ENCODE measurements around the gene MECP2.

MECP2 gene

DNA sequence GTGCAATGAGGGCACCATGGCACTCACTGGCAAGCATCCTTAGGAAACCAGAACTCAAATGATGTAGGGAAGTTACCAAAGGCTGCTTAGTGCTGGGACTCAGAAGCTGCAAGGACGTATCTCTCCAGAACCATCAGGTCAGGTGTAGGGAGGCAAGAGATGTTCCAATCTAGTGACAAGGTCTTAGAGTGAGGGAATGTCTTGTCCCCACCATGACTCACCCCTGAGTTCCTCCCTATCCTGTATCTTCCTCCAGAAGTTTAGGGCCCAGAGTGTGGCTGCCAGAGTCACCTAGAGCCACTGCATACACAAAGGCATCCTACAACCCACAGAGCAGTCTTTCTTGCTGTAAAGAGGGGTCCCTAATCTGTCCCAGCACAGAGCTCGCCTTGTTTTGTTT is 63.7 kb downstream of the MECP2 start:
- no peak for DNase-seq (ENCODE audit: low read depth)

GRCh38 chrX:154032653-154033052 is 64.9 kb downstream of the MECP2 start:
- no peak for DNase-seq (ENCODE audit: low read depth)

DNA sequence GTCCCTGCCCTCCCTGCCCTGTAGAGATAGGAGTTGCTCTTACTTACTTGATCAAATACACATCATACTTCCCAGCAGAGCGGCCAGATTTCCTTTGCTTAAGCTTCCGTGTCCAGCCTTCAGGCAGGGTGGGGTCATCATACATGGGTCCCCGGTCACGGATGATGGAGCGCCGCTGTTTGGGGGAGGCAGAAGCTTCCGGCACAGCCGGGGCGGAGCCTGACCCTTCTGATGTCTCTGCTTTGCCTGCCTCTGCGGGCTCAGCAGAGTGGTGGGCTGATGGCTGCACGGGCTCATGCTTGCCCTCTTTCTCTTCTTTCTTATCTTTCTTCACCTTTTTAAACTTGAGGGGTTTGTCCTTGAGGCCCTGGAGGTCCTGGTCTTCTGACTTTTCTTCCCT is 65.4 kb downstream of the MECP2 start:
- no peak for DNase-seq (ENCODE audit: low read depth)

DNA sequence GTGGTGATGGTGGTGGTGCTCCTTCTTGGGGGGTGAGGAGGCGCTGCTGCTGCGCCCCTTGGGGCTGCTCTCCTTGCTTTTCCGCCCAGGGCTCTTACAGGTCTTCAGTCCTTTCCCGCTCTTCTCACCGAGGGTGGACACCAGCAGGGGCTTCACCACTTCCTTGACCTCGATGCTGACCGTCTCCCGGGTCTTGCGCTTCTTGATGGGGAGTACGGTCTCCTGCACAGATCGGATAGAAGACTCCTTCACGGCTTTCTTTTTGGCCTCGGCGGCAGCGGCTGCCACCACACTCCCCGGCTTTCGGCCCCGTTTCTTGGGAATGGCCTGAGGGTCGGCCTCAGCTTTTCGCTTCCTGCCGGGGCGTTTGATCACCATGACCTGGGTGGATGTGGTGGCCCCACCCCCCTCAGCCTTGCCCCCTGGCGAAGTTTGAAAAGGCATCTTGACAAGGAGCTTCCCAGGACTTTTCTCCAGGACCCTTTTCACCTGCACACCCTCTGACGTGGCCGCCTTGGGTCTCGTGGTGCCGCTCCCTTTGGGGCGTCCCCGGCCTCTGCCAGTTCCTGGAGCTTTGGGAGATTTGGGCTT is 66.7 kb downstream of the MECP2 start:
- DNase-seq (ENCODE audit: low read depth) = no peak

DNA sequence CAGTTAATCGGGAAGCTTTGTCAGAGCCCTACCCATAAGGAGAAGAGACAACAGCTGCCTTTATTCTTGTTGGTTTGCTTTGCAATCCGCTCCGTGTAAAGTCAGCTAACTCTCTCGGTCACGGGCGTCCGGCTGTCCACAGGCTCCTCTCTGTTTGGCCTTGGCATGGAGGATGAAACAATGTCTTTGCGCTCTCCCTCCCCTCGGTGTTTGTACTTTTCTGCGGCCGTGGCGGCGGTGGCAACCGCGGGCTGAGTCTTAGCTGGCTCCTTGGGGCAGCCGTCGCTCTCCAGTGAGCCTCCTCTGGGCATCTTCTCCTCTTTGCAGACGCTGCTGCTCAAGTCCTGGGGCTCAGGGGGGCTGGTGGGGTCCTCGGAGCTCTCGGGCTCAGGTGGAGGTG is 67.3 kb downstream of the MECP2 start:
- no peak for DNase-seq (ENCODE audit: low read depth)

DNA sequence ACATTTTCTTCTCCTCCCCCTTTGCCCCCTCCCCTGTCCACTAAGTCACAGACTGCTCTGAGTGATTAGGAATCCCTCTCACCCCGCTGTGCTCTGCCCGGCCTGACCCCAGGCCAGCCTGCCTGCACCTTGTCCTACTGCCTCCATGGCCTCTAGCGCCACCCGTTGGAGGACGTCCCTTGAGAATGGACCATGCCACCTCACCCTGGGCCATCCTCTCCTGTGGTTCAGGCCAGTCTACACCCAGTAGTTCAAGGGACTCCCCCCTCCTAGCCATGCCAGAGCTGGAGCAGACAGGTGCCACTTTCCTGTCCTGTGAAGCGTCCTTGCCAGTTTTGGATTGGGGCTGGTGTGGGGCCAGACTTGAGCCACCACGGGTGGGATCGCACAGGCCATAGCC is 68.1 kb downstream of the MECP2 start:
- DNase-seq (ENCODE audit: low read depth) = no peak

DNA sequence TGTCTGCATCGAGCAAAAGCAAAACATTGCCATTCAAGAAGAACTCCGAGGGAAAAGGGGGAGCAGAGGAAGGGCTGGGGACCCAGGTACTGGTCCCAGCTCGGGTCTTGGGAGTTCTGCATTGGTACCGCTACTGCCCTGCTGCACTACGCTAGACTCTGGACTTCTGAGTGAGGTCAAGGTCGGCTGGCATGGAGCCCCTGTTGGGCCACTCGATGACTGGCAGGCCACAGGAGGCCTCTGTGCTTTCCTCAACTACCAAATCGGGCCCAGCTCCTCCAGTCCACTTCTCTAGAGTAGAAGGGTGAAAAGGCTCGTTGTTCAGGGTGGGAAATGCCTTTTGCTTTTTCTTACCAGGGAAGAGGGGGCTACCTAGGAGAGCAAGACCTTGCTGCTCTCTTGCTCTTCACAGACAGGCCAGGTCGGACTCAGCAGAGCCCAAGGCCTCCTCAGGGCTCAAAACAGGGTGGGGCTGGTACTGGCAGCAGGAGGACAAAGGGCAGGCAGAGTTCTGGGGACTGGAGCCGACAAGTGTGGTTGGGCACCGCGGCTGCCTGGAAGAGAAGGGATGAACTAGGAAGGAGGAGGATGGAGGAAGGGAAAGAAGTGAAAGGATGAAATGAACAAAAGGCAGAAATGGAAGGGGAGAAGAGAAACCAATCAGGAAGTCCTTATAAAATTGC is 68.9 kb downstream of the MECP2 start:
- DNase-seq (ENCODE audit: low read depth) = no peak

GRCh38 chrX:154027986-154028385 is 69.5 kb downstream of the MECP2 start:
- DNase-seq (ENCODE audit: low read depth) = no peak

DNA sequence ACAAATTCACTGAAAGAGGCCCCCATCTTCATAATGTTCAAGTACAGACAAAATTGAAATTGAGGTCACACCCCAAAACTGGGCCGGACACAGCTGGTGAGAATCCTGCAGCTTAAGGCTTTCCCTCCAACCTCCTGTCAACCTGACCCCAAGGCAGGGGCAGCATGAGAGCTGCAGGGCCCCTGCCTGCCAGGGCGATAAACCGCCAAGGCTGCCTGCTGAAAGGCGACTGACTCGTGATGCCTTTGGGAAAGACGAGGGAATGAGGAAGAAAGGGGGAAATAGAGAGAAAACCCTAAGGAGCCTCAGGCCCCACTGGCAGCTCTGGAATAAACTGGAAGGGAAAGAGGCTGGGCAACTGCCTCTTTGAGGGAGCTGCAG is 70.5 kb downstream of the MECP2 start:
- DNase-seq (ENCODE audit: low read depth) = no peak

- DNase-seq (ENCODE audit: low read depth) = no peak
Measured at GRCh38 chrX:154026136-154027021, 71.1 kb downstream of the MECP2 start.

DNA sequence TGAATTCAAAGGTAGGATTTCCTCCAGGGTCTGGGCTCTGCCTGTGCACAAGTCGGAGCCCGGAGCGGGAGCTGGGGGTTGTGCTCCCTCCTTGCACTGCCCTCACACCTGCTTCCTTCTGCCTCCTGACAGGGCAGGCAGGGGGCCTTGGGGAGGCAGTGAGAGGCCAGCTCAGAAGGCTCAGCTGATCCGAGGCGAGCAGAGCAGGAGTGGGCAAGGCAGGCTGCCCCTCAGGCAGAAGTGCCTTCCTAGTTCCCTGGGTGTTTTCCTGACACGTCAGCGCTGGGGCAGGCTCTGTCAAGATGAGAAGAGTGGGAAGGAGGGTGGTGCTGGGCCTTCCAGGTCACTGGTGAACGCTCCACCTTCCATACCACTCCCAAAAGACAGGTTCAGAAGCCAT is 72.3 kb downstream of the MECP2 start:
- DNase-seq (ENCODE audit: low read depth) = no peak

- no peak for DNase-seq (ENCODE audit: low read depth)
Measured at GRCh38 chrX:154024271-154024670, 73.2 kb downstream of the MECP2 start.

GRCh38 chrX:154023276-154024000 is 74.1 kb downstream of the MECP2 start:
- no peak for DNase-seq (ENCODE audit: low read depth)

DNA sequence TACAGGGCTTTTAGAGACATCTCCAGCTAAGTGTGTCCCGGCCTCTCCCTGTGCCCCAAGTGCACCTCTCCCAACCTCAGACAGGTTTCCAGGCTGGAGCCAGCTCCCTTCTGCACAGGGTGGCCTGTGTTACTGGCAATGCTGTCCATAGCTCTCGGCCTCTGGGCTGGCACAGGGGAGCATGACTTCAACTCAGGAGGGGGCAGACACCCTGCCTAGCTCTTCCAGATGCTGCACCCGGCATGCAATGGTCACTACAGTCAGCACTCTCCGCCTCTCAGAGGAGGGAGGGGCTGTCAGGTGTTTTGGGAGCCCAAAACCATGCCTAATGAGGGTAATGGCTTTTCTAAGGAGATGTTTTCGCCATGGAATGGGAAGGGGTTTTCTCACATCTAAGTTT is 75.4 kb downstream of the MECP2 start:
- no peak for DNase-seq (ENCODE audit: low read depth)

GRCh38 chrX:154021131-154021611 is 76.3 kb downstream of the MECP2 start:
- DNase-seq (ENCODE audit: low read depth) = no peak

DNA sequence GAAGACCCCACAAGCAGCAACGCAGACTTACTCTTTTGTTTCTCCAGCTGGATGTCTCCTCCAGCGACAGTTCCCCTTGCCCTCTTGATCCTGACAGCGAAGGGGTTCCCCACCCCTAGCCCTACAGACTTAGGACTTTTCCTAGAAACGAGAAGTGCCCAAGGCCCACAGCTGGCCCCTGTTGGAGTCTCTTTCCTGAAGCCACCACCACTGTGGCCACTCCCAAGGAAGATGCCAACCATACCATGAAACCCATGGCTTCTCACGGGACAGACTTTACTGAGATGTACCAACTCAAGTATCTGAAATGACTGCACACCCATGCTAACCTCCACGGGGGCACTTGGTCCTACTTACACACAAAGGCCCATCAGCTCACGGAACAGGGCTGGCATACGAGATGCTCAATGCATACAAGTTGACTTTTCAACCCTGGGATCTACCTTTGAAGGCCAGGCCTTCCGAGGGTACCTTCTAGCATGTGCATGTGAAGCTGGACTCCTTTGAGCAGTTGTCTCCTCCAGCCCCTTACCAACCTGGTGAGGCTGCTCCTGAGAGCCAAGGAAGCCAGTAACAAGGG is 76.9 kb downstream of the MECP2 start:
- no peak for DNase-seq (ENCODE audit: low read depth)

- DNase-seq (ENCODE audit: low read depth) = no peak
Measured at GRCh38 chrX:154019633-154020528, 77.6 kb downstream of the MECP2 start, which contains the start of gene IRAK1. Gene IRAK1, minus strand, starts transcription at chrX:154019902. Its CDS starts 90 bp downstream, at chrX:154019812.

GRCh38 chrX:154019061-154019621 is 78.4 kb downstream of the MECP2 start:
- no peak for DNase-seq (ENCODE audit: low read depth)

DNA sequence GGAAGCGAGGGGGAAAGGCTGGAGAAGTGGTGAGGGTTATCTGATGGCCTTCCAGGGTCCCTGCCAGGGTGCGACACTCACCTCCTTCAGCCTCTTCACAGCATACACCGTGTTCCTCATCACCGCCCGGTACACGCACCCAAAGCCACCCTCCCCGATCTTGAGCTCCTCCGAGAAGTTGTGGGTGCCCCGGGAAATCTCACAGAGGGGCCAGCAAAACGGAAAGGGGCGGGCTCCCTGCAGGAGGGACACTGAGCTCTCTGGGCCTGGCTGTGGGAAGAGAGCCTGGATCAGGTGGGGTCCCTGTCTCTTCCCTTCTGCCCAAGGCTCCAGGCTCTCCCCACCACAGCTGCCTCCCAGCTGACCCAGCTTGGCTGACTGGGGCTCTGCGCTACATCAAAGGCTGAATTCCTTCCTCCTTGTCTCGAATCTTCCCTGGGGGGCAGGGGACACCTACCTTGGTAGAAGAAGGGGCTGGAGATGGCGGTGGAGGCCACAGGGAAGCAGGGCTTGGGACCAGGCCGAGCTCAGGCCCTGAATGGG is 78.9 kb downstream of the MECP2 start:
- no peak for DNase-seq (ENCODE audit: low read depth)
